ENCODE results near the gene DNASE1L3. TPM values are rescaled to one million over a fixed set of nuclear protein-coding genes. Genes with fewer than 3 reads are reported as not detected.
"Not testable (repeated sequence)": the region's sequence is repeated elsewhere in the genome, so short reads cannot be mapped to it uniquely, and the experiment has no call there.

Gene DNASE1L3, protein sequence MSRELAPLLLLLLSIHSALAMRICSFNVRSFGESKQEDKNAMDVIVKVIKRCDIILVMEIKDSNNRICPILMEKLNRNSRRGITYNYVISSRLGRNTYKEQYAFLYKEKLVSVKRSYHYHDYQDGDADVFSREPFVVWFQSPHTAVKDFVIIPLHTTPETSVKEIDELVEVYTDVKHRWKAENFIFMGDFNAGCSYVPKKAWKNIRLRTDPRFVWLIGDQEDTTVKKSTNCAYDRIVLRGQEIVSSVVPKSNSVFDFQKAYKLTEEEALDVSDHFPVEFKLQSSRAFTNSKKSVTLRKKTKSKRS
- 0.78 and 1.5 TPM in 2 replicates for total RNA-seq

DNA sequence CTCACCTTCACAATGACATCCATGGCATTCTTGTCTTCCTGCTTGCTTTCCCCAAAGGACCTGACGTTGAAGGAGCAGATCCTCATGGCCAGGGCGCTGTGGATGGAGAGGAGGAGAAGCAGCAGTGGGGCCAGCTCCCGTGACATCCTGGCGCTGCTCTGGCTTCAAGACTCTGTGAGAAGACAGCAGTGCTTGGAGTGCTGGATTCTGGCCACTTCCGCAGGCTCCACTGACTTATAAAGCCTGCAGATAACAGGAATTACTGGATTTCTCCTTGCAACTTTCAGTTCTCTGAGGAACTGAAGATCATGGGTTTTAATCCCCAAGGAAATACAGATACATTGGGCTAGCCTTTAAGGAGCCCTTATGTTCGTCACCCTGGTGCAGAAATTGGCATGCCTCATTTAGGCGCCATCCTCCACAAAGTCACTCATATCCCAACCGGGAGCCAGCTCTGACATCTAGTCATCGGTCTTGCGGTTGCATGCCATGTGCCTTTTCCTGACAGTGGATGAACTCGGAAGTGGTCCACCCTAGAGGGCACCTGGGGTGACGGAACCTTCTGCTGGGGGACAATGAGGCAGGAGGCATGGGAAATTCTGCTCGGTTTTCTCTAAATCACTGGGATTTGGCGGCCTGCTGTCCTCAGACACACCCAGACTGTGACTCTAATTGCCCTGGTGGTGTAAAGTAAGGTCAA, at the start of gene DNASE1L3:
Gene DNASE1L3 (minus strand): TSS at position 212 of the 700 bp plus-strand sequence. CDS start 66 bp downstream, at position 146.
- no peak for DNase-seq (ENCODE audit: extremely low read depth, low read depth, low spot score)

DNA sequence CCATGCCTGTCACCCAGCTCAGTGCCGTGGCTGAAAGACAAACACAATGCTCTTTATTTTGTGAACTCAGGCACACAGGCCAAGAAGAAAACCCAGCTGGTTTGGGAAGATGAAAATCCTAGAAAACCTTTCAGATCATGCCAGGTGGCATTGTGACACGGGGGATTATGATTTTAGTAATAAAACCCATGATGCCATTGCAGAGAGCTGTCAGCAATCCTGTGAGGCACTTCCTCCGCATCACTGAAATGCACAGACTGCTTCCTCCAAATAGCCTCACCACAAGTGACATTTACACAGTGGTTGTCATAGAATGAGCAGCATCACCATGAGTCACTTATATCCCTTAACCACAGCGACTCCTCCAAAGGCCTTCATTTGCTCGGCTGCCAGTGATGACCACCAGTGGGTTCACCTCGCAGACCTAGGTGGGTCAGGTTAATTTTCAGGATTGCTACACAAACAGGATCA, 49.5 kb upstream of the DNASE1L3 start:
- no peak for DNase-seq (ENCODE audit: extremely low read depth, low read depth, low spot score)

DNA sequence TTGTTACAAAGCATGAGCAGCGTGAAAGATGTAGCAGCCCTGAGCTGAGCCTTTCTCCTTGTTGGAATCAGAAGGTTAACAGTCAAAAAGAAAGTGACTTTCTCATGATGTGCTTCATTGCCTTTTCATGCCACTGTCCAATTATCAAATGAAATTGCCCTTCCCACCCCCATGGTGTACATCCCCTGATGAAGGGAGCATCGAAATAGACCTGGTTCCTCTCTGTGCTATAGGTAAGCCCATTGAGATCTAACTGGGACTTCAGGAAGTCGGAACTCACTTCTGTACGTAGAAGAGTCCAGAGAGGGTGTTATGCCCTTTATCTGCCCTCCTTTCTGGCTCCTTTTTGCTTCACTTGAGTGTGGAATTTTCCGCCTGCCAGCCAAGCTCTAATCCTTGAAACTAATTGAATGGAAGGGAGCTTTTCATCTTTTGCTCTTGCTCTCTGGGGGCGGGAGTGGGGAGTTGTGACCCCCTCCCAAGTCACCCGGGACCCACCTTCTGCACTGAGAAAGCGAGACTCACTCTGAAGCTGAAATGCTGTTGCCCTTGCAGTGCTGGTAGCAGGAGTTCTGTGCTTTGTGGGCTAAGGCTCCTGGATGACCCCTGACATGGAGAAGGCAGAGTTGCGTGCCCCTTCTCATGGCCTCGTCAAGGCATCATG, 47.8 kb upstream of the DNASE1L3 start:
- no peak for DNase-seq (ENCODE audit: extremely low read depth, low read depth, low spot score)

DNA sequence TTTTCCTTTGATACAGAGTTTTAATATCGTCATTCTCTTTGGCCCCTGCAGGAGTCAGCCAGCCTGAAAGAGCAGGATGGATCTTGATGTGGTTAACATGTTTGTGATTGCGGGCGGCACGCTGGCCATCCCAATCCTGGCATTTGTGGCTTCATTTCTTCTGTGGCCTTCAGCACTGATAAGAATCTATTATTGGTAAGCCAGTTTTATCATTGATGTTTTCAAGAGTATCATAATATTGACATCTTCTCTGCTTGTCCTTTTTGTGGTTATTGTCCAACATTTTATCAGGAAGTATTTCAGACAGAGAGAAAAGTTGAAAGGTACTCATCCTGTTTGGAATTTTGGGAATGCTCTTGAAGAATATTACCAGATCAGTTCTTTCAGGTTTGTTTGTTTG, 45.7 kb upstream of the DNASE1L3 start:
- no peak for DNase-seq (ENCODE audit: extremely low read depth, low read depth, low spot score)

DNA sequence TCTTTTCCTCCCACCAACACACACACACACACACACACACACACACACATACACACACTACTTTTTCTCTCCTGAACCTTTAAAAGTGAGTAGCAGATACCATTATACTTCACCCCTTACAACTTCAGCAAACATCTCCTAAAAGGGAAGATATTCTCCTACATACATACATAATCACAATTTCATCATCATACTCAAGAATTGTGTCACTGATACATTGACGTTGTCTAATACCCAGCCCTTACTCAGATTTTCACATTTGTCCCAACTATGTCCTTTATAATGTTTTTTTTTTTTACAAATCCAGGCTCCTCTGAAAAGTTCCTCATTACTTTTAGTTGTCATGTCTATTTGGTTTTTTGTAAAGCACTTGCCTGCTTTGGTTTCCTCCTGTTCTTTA, 45.3 kb upstream of the DNASE1L3 start:
- DNase-seq (ENCODE audit: extremely low read depth, low read depth, low spot score), result no peak

DNA sequence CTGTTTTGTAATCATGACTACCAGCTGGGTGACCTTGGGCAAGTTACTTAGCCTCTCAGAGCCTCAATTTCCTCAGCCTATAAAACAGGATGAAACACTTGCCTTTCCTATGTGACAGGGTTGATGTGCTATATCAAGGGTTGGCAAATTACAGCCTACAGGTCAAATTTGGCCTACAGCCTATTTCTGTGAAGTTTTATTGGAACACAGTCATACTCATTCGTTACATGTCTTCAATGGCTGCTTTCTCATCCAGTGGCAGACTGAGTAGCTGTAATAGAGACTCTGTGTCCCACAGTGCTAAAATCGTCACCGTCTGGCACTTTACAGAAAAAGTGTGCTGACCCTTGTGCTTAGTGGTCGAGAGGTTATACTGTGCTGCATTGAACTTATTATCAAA, 43.4 kb upstream of the DNASE1L3 start:
- no peak for DNase-seq (ENCODE audit: extremely low read depth, low read depth, low spot score)

DNA sequence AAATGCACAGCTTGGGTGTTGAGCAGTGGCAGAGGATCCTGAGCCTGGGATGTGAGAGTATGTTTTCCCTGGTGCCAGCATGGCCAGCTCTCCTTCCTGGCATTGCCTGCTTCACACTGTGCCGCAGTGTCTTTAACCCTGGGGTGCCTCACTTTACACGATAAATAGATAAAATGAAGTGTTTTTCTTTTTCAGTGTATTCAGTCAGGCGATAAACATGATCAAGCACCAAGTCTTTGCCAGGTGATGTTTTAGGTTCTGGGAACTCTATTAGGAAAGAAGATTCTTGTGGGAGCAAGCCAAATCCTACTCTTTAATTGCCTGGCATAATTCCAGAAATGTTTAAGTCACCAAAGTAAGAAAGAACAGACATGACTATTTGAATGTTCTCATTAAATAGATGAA, 40.9 kb upstream of the DNASE1L3 start:
- no peak for DNase-seq (ENCODE audit: extremely low read depth, low read depth, low spot score)

DNA sequence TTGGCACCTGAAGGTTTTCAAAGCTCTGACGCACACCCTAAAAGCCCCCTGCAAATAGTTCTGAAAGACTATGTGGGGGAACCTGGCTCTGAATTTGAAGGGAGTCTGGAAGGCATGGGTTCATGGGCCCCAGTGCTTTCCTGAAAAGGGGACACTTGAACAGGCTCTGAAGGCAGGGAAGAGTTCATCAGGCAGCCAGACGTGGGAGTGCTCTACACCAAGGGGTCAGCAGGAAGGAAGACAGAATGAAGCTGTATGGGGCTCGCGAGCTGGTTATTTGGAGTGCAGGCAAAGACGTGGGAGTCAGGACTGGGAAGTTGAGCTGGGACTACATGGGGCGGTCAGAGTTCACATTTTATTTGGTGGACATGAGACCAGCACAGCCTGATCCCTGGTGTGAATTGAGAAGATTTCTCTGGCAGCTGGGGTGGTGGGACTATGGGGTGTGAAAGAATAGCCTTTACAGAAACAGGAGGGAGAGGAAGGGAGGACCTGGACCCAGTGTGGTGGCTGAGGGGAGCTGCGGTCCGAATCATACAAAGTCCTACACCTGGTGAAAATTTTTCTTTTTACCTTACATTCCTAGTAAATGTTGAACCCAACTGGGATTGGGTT, 39.4 kb upstream of the DNASE1L3 start:
- DNase-seq (ENCODE audit: extremely low read depth, low read depth, low spot score), result no peak

DNA sequence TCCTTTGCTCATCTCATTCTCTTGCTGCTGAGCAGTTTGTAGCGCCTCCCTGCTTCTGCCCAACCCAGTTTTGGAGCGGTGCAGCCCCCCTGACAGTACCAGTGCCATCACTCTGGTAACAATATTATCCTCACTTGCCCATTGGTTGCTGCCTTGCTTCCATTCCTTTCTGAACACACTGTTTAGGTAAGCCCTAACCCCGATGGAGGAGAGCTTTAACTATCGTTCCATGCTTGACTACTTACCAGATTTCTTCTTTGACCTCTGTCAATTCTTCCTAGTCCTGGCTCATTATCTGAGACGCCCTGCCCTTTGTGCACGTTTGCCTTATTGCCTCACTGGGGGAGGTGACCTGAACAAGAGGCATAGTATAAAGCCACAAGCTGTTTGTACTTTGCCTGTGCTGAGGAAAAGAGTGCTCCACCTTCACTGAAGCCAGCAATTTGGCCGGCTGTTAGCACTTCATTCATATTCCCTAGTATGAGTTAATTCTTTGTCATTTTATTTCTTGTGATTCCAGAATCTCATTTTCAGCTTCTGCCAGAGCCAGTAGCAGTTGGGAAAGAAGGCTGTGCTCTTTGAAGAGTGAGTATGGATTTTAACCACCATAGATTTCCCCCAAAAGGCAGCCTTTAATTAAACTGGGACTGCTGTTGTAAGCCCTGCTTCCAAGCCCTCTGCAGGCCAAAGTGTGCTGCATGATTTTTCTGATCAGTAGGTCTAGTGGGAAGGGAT, 38.8 kb upstream of the DNASE1L3 start:
- no peak for DNase-seq (ENCODE audit: extremely low read depth, low read depth, low spot score)

DNA sequence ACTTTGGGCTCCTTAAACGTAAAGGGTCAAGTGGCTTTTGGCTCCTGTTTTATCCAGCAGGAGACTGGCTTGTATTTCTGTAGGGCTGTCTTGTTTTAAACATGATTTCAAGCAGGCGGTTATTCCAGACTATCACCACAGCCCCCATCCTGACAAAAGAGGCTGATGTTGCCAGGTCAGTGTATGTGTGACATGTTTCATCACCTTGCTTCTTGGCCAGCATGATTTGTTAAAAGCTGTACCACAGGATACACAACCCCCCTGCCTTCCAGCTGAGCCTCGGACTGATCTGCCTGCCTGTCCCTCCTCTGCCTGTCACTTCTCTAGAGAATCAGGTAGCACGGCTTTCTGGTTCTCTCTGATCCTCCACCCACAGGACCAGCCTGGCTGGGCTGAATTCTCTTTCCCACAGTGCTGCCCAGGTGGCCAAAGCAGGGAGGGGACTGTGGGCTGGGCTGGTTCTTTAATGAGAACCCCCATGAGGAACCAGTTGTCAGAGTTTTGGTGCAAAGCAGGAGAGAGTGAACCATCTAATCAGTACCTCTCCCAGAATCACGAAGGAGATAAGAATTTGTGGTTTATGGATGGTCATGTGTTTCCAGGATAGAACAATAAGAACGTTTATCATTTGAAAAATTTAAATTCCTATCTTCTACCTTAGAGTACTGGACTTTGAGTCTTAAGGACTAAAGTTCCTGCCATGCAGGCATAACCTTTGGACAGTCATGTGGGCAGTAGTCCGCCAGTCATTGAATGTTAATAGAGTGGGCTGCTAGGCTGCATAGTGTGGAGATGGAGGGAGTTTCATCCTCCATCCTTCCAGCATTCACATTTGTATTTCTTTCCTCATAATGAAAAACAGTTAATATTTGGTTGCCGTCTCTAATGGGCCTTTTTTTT, 35.6 kb upstream of the DNASE1L3 start:
- no peak for DNase-seq (ENCODE audit: extremely low read depth, low read depth, low spot score)

DNA sequence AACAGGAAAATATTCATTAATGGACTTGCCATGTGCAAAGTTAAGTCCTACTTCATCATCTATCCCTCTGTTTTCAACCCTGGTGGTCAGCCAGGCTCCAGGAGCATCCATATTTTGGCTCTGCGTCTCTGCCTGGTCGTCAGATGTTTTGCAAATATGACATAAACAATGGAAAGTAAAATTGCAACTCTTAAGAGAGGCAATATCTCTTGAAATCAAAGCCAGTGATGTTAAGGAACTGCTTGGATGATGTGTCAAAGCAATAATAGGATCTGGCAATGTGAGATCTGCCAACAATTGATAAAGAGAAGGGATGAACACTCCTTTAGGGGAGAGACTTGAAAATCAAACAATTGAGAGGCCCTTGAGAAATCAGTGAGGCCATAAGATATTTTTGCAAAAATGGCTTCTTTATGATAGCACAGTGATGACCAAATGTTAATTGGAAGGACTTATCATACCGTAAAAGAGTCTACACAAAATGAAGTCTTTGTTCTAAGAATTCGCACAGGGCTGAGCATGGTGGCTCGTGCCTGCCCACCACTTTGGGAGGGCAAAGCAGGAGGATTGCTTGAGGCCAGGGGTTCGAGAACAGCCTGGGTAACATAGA, 33.3 kb upstream of the DNASE1L3 start:
- DNase-seq (ENCODE audit: extremely low read depth, low read depth, low spot score), result no peak

DNA sequence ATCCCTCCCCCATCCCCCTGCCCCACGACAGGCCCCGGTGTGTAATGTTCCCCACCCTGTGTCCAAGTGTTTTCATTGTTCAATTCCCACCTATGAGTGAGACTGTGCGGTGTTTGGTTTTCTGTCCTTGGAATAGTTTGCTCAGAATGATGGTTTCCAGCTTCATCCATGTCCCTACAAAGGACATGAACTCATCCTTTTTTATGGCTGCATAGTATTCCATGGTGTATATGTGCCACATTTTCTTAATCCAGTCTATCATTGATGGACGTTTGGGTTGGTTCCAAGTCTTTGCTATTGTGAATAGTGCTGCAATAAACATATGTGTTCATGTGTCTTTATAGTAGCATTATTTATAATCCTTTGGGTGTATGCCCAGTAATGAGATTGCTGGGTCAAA, 32.1 kb upstream of the DNASE1L3 start:
- not testable (repeated sequence) for DNase-seq (ENCODE audit: extremely low read depth, low read depth, low spot score)

DNA sequence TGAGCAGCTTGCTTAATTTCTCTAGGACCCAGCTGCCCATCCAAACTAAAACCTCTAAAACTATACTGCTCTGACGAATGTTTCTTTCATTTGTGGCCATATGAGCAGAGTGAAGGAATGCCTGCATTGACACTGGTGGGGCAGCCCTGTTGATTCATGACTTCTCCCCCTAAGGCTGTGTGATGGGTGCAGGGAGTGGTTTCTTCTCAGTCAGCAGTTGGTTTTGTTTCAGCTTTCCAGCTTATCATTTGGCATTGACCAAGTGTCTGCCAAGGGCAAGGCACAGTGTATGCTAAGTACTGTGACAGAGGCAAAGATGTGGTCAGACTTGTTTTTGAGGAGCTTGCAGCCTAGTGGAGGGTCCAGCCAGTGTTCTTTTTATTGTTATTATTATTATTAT, 31.6 kb upstream of the DNASE1L3 start:
- DNase-seq (ENCODE audit: extremely low read depth, low read depth, low spot score), result no peak

DNA sequence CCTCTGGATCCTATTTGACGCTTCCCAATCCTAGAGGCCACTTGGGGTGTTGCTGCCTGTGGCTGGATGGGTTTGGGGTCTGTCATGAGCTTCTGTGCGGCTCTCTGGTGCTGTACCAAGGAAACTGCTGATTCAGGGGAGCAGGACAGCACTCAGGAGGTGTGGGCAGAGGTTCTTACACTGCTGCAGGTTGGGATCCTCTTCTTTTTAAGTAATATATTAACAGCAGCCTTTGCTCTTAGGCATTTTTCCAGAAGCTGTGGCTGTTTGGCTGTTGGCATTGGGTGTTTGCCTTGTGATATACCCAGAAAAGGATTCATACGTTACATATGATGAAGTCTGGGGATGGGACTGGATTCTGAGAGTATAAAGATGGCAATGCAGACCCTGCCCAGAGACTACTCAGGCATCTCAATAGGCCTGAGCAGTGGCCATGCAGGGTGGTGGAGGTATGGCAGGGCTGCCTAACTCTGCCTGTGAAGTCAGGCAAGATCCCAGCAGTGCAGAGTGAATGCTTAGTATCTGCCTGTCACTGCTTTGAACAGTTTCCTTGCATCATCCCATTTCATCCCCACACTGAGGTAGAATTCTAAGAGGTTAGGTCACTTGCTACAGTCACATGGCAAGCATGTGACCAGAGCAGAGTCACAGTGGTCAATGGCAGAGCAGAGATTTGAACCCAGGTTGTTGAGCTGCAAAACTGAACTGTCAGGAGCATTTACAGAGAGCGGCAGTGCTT, 30.7 kb upstream of the DNASE1L3 start:
- DNase-seq (ENCODE audit: extremely low read depth, low read depth, low spot score), result no peak

DNA sequence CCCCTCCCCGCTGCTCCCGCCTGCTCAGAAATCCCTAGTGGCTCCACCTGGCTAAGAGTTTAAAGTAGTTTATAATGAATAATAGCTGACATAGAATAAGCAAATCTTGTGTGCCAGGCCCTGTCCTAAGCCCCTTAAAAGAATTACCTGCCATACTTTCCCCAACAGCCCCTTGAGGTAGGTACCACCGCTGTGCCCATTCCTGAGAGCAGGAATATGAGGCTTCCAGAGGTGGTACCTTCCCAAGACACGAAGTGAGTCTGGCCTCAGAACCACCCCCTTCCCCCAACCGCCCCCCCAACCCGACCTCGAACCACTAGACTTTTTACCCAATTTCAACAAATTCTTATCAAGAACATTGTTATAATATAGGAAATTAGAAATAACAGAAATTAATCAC, 28.1 kb upstream of the DNASE1L3 start:
- no peak for DNase-seq (ENCODE audit: extremely low read depth, low read depth, low spot score)

DNA sequence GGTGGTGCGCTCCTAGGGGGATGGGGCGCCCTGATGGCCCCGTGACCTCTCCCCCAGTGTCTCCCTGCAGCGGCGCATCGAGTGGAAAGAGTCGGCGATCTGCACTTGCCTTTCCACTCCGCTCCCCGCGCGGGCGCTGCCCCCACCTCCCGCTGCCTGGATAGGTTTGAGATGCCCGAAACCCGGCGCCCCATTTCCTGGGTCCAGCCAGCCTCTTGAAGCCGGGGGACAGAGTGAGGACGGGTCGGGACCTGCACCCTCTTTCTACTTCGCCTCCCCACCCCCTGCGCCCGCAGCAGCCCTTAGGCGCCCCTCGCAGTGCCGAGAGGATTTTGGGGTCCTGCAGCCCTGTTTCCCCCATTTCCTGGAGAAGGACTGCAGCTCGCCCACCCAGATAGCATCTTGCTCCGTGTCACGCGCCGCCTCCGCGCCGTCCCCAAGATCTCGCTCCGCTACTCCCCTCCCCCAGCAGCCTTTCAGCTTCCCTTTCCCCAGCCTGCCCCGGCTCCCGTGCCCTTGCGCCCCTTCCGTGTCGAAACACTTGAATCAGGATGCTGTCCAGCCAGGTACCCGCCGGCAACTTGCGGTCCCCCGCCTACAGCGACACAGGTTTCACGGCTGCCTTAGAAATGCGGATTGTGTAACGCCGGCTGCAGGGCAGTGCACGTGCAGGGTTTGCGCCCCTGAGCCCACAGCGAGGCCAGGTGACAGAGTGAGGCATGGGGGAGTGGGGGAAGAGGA, 27.3 kb upstream of the DNASE1L3 start:
- no peak for DNase-seq (ENCODE audit: extremely low read depth, low read depth, low spot score)

DNA sequence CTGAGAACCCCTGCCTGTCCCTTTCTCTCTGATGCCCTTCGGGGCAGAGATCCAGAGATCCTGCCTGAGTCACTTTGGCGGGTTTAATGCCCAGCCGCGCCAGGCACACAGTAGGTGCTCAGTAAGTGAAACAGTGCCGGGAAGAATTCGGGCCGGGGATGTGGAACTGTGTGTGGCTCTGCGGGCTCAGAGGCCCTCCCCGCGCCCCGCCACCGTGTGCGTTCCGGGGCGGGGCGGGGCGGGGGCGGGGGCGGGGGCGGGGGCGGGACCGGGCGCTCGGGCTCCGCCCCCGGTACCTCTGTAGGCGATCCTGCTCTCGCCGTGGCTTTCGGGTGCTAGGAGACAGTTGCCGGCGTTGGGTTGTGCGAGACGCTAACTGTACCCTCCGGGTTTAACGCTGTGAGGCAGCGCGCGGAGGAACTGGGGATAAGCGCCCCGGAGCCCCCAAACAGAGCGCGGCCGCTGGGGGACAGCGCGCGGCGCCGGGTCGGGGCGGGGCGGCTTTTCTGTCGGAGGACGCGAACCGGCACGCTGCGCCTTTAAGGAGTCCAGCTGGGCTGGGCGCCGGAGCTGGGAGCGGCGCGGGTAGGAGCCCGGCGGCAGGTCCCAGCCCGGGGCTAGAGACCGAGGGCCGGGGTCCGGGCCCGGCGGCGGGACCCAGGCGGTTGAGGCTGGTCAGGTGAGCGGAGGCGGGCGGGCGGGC, 26.6 kb upstream of the DNASE1L3 start, which contains the start of gene ABHD6:
Gene ABHD6 (plus strand): TSS at position 555 of the 703 bp plus-strand sequence. CDS start 18,795 bp downstream, outside the sequence.
- DNase-seq (ENCODE audit: extremely low read depth, low read depth, low spot score), result no peak

Measured in glomerular endothelial cell (primary cell).